Ovary (tissue), 3 donors: ENCODE data around the gene RIC8B.

Source experiments
- EP300 ChIP-seq: sonication (generic); formaldehyde crosslinking; IDR thresholded peaks from one replicate; pipeline ENCODE4 v1.6.1; 2017; ENCODE audit warnings: antibody characterized with exemption
- POLR2A ChIP-seq: fragments of 450-650 bp; IDR thresholded peaks from one replicate; pipeline ENCODE4 v1.6.1; 2017; ENCODE audit warnings: antibody characterized with exemption, mild to moderate bottlenecking, moderate library complexity
- TF ChIP-seq, protein P1 (sequence below), 3 donors: fragments of 450-650 bp in 2 of 3; fragments of 200-600 bp in 1 of 3; IDR thresholded peaks; one replicate each; pipeline versions ENCODE4 v1.5.1 to v1.8.0; 2016 to 2022; ENCODE audit warnings: antibody characterized with exemption in 3 of 3, mild to moderate bottlenecking in 1 of 3
- donor health status: DM: no; HTN: no; CAD: no.

DNA sequence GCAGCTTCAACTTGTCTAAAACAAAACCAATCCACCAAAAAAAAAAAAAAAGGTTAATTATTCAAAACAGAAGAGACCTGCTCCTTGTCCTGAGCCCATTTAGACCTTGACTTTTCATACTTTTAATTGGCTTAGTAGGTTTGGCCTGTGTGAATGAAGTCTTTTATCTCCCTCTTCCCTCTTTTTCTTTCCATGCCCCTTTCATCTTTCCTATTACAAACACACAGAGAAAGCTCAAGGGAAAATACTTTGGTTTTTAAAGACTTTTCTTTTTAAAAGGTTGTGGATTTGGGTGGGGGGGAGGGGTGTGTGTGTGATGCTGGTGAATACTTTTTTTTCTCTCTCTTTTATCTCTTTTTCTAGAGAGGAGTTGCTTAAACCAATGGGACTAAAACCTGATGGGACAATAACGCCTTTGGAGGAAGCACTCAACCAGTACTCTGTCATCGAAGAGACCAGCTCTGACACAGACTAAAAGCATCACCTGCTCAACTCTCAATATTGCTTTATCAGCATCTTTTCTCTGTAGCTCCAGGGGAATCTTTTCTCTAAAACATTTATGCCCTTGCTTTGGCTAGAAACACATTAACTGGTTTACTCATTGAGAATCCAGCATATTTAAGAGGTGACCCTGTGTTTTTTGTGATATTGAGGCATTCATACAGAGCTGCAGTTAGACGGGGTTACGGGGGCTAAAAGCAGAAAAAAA is 111.2 kb downstream of the RIC8B start:
- TF ChIP-seq, protein P1, sequence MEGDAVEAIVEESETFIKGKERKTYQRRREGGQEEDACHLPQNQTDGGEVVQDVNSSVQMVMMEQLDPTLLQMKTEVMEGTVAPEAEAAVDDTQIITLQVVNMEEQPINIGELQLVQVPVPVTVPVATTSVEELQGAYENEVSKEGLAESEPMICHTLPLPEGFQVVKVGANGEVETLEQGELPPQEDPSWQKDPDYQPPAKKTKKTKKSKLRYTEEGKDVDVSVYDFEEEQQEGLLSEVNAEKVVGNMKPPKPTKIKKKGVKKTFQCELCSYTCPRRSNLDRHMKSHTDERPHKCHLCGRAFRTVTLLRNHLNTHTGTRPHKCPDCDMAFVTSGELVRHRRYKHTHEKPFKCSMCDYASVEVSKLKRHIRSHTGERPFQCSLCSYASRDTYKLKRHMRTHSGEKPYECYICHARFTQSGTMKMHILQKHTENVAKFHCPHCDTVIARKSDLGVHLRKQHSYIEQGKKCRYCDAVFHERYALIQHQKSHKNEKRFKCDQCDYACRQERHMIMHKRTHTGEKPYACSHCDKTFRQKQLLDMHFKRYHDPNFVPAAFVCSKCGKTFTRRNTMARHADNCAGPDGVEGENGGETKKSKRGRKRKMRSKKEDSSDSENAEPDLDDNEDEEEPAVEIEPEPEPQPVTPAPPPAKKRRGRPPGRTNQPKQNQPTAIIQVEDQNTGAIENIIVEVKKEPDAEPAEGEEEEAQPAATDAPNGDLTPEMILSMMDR (IDR thresholded peaks at IDR 0.05), result no peak
- TF ChIP-seq POLR2A, result no peak
- no peak for TF ChIP-seq EP300
